Ascending aorta (tissue), 2 donors: Measurements from ENCODE around the gene SNX13. TPM values are rescaled to one million over a fixed set of nuclear protein-coding genes. Genes with fewer than 3 reads are reported as not detected.

ENCODE experiments used
- DNase-seq, 2 donors: peaks; one replicate each; pipeline ENCODE4 v3.0.0-alpha.2; 2019; ENCODE audit warnings: low spot score in 2 of 2
- H3K27ac ChIP-seq, 2 donors: fragments of 200-600 bp; sonication (generic); one replicate each; pipeline ENCODE4 v1.5.1; 2016 to 2017; ENCODE audit warnings: mild to moderate bottlenecking in 1 of 2
- H3K27me3 ChIP-seq: fragments of 200-600 bp; sonication (generic); one replicate; pipeline ENCODE4 v1.5.1; 2017
- H3K36me3 ChIP-seq, 2 donors: fragments of 200-600 bp; sonication (generic); one replicate each; pipeline ENCODE4 v1.5.1; 2016
- H3K4me1 ChIP-seq, 2 donors: fragments of 200-600 bp; sonication (generic); one replicate each; pipeline ENCODE4 v1.5.1; 2016 to 2017; ENCODE audit warnings: mild to moderate bottlenecking in 1 of 2
- H3K4me3 ChIP-seq, 2 donors: fragments of 200-600 bp; sonication (generic); one replicate each; pipeline ENCODE4 v1.5.1; 2016 to 2017; ENCODE audit warnings: mild to moderate bottlenecking in 1 of 2
- H3K9me3 ChIP-seq, 2 donors: fragments of 200-600 bp; sonication (generic); one replicate each; pipeline ENCODE4 v1.5.1; 2016
- CTCF ChIP-seq, 3 experiments: fragments of 200-600 bp in 2 of 3; fragments of 450-650 bp in 1 of 3; sonication (generic) in 2 of 3; IDR thresholded peaks; one replicate each; pipeline ENCODE4 v1.5.1; 2016 to 2019; ENCODE audit warnings: antibody characterized with exemption in 3 of 3, mild to moderate bottlenecking in 1 of 3, moderate library complexity in 1 of 3
- intact Hi-C: fragments of 100-400 bp; cut with DNase I; formaldehyde crosslinking; loops from one replicate; pipeline ENCODE4 v1.15.1; 2023
- total RNA-seq: library from RNA; depleted of rRNA; stranded (reverse); fragments of >200 nt; gene quantifications from one replicate; pipeline ENCODE4 v1.1.0, GENCODE V29; 2016

The SNX13 gene
- total RNA-seq, 1 donor from 2014 or later = 26.2 TPM

- H3K4me3 ChIP-seq = no peak overlapping the region
Observed at GRCh38 chr7:17903337-17903736, 37.0 kb downstream of the SNX13 start.

GRCh38 chr7:17902599-17902998 is 37.7 kb downstream of the SNX13 start:
- Histone ChIP-seq H3K4me3 (no peak overlapping the region), H3K36me3 (no peaks in the 10 kb centered on the region), H3K27me3 (no peaks in the 10 kb centered on the region), H3K27ac (no peak overlapping the region), H3K4me1 (no peaks in the 10 kb centered on the region), H3K9me3 (no peaks in the 10 kb centered on the region)
- TF ChIP-seq CTCF (IDR thresholded peaks at IDR 0.05) = no peak
- no peak for DNase-seq
- intact Hi-C loops = no loop called here

More at GRCh38 chr7:17903337-17903736, 37.0 kb downstream of the SNX13 start:
- no peaks in the 10 kb centered on the region for H3K27me3 ChIP-seq
- DNase-seq = no peak
- H3K9me3 ChIP-seq = no peaks in the 10 kb centered on the region
- no peaks in the 10 kb centered on the region for H3K4me1 ChIP-seq
- TF ChIP-seq CTCF (IDR thresholded peaks at IDR 0.05) = no peak
- H3K36me3 ChIP-seq = no peaks in the 10 kb centered on the region
- H3K27ac ChIP-seq = no peak overlapping the region
- intact Hi-C loops = no loop called here

- H3K4me1 ChIP-seq = no peaks in the 10 kb centered on the region
- intact Hi-C loops = no loop called here
- no peaks in the 10 kb centered on the region for H3K36me3 ChIP-seq
- H3K9me3 ChIP-seq = no peaks in the 10 kb centered on the region
- TF ChIP-seq CTCF (IDR thresholded peaks at IDR 0.05) = no peak
- no peak for DNase-seq
- no peaks in the 10 kb centered on the region for H3K27me3 ChIP-seq
- no peak overlapping the region for H3K4me3 ChIP-seq
- no peak overlapping the region for H3K27ac ChIP-seq
Observed at GRCh38 chr7:17900464-17900863, 39.8 kb downstream of the SNX13 start.

- Histone ChIP-seq H3K27ac (no peak overlapping the region), H3K9me3 (no peaks in the 10 kb centered on the region), H3K4me3 (no peak overlapping the region), H3K27me3 (no peaks in the 10 kb centered on the region), H3K4me1 (no peaks in the 10 kb centered on the region), H3K36me3 (no peaks in the 10 kb centered on the region)
- no peak for TF ChIP-seq CTCF (IDR thresholded peaks at IDR 0.05)
- intact Hi-C loops = no loop called here
- no peak for DNase-seq
Observed at GRCh38 chr7:17898111-17898510, 42.2 kb downstream of the SNX13 start.

- H3K27me3 ChIP-seq = no peaks in the 10 kb centered on the region
- no peak overlapping the region for H3K27ac ChIP-seq
- no peak for TF ChIP-seq CTCF (IDR thresholded peaks at IDR 0.05)
- DNase-seq = no peak
- no peaks in the 10 kb centered on the region for H3K9me3 ChIP-seq
- H3K36me3 ChIP-seq = peaks cover 15 to 48% of the 10 kb centered on the region in 2 donors
- intact Hi-C loops = no loop called here
- H3K4me1 ChIP-seq = no peaks in the 10 kb centered on the region
- H3K4me3 ChIP-seq = no peak overlapping the region
Observed at GRCh38 chr7:17887286-17887685, 53.0 kb downstream of the SNX13 start.

- H3K4me3 ChIP-seq = no peak overlapping the region
- H3K27ac ChIP-seq = no peak overlapping the region
- peaks cover 3 to 40% of the 10 kb centered on the region in 2 donors for H3K36me3 ChIP-seq
- no peaks in the 10 kb centered on the region for H3K4me1 ChIP-seq
- no peak for TF ChIP-seq CTCF (IDR thresholded peaks at IDR 0.05)
- no peaks in the 10 kb centered on the region for H3K9me3 ChIP-seq
- no peak for DNase-seq
- intact Hi-C loops = no loop called here
- no peaks in the 10 kb centered on the region for H3K27me3 ChIP-seq
Observed at GRCh38 chr7:17882685-17883084, 57.6 kb downstream of the SNX13 start.
